HUES64 (cell line): ENCODE measurements around the gene SLFN14.
"Not testable (repeated sequence)": the region's sequence is repeated elsewhere in the genome, so short reads cannot be mapped to it uniquely, and the experiment has no call there.

ENCODE experiments used
- H3K27ac ChIP-seq: 2 replicates; pipeline ENCODE4 v1.7.0; 2013; ENCODE audit warnings: low read depth, low read length, inconsistent platforms
- H3K27me3 ChIP-seq: 2 replicates; pipeline ENCODE4 v1.6.1; 2013; ENCODE audit warnings: mild to moderate bottlenecking, low read length; ENCODE audit not compliant: insufficient read depth
- H3K36me3 ChIP-seq: 2 replicates; pipeline ENCODE4 v1.6.1; 2013; ENCODE audit warnings: mild to moderate bottlenecking, low read length; ENCODE audit not compliant: insufficient read depth
- H3K4me1 ChIP-seq: 2 replicates; pipeline ENCODE4 v1.6.1; 2013; ENCODE audit warnings: mild to moderate bottlenecking, low read length, moderate library complexity; ENCODE audit not compliant: insufficient read depth
- H3K4me3 ChIP-seq: 2 replicates; pipeline ENCODE4 v1.5.1; 2013; ENCODE audit warnings: mild to moderate bottlenecking, low read length, moderate library complexity
- H3K9ac ChIP-seq: 2 replicates; pipeline ENCODE4 v1.6.1; 2013; ENCODE audit warnings: mild to moderate bottlenecking, low read depth, low read length
- H3K9me3 ChIP-seq: 2 replicates; pipeline ENCODE4 v1.6.1; 2013; ENCODE audit warnings: low read depth, low read length; ENCODE audit not compliant: insufficient read depth
- WGBS: fragments of 150-250, 120-280 bp; methylation state at CpG from one replicate; pipeline ENCODE4 v1.1.7; 2013; ENCODE audit warnings: missing lambda C conversion rate; 5-methylcytosine and 5-hydroxymethylcytosine counted together

SLFN14 gene

DNA sequence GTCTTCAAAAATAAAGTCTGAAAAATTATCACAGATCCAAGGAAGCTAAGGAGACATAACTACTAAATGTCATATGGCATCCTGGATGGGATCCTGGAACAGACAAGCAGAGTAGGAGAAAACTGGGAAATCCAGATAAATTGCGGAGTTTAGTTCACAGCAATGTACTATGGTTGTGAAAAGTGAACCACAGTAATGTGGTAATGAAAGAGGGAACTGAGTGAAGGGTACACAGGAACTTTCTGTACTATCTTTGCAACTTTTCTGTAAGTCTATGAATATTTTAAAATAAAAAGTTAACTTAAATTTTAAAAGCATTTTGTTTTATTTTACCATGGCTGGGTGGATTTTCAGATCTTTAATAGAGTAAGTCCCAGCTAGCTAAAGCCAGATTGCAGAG lies 39.5 kb downstream of the SLFN14 start:
- Histone ChIP-seq H3K27ac (no peak overlapping the region), H3K27me3 (no peaks in the 10 kb centered on the region), H3K36me3 (no peaks in the 10 kb centered on the region), H3K9ac (no peak overlapping the region), H3K4me1 (peaks cover 3% of the 10 kb centered on the region; the same call in 1 of the 2 replicates), H3K9me3 (no peaks in the 10 kb centered on the region), H3K4me3 (no peak overlapping the region)
- 97% methylated on average over 1 of the region's 1 CpG for WGBS

DNA sequence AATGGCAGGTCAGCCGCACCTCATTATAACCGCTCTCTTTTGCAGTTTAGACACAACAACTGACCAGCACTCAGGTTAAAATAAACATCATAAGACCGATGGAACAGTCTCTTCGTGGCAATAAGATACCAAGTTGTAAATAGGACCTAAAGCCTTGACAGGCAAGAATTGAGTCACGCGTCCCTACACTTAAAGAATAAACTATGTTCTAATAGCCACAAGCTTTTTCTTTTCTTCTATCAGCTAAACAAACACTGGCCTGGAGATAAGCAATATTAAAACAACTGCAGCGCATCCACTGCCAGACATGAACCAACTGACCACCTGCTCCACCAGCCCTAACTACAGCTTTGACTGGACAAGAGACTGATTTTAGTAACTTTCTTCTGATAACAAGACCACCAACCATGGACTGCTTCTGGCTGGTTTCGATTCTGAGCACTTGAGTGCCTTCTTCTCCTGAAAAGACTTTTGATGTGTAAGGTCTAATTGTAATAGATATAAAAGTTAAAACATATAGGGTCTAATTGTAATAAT lies 40.6 kb downstream of the SLFN14 start:
- Histone ChIP-seq H3K27me3 (no peaks in the 10 kb centered on the region), H3K36me3 (no peaks in the 10 kb centered on the region), H3K9me3 (no peaks in the 10 kb centered on the region), H3K9ac (no peak overlapping the region), H3K27ac (no peak overlapping the region), H3K4me1 (peaks cover 3% of the 10 kb centered on the region; the same call in 1 of the 2 replicates), H3K4me3 (no peak overlapping the region)
- WGBS, result 91% methylated on average over 8 of the region's 8 CpGs

DNA sequence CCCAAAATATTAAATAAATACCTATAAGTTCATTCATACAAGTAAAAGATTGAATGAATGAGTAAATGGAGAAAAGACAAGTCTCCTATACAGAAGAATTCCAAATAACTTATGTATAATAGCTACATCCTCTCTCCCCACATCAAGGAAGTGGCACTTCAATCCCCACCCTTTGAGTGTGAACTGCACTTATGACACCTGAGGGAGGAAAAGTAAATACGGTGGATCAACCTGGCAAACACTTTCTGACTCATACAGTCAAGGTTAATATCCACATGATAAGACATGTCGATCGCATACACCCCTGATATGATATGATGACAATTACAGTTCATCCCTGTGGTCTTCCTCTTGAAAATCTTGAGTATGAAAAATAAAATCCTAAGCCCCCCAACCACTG lies 41.2 kb downstream of the SLFN14 start:
- H3K27me3 ChIP-seq, result no peaks in the 10 kb centered on the region
- no peak overlapping the region for H3K27ac ChIP-seq
- no peak overlapping the region for H3K4me3 ChIP-seq
- no peaks in the 10 kb centered on the region for H3K36me3 ChIP-seq
- peaks cover 3% of the 10 kb centered on the region; the same call in 1 of the 2 replicates for H3K4me1 ChIP-seq
- no peak overlapping the region for H3K9ac ChIP-seq
- H3K9me3 ChIP-seq, result no peaks in the 10 kb centered on the region
- WGBS, result 89% methylated on average over 3 of the region's 3 CpGs

DNA sequence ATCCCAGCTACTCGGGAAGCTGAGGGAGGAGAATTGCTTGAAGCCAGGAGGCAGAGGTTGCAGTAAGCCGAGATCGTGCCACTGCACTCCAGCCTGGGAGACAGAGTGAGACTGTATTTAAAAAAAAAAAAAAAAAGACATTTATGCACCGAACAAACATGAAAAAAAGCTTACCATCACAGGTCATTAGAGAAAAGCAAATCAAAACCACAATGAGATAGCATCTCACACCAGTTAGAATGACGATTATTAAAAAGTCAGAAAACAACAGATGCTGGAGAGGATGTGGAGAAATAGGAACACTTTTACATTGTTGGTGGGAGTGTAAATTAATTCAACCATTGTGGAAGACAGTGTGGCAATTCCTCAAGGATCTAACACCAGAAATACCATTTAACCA lies 42.2 kb downstream of the SLFN14 start:
- H3K27me3 ChIP-seq, H3K9ac ChIP-seq, H3K4me1 ChIP-seq, H3K27ac ChIP-seq, H3K36me3 ChIP-seq, H3K9me3 ChIP-seq, H3K4me3 ChIP-seq: not testable (repeated sequence)
- 82% methylated on average over 4 of the region's 5 CpGs for WGBS

DNA sequence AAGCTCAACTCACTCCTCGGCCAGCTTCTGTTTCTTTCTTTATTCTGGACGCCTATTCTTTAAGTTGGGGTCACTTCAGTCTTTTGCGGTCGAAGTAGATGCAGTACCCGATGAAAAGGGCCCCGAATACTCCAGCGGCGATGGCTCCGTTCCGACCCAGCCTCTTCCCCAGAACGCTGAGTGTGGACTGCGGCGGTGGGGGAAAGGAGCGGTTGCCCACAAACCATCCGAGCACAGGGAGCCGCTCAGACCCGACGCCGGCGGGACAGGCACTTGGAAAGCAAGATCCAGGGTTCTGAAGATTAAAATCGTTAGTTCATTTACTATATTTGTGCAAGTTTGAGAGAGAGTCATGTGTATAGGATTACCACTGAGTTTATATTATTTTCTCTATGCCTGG lies 45.6 kb downstream of the SLFN14 start:
- H3K9me3 ChIP-seq, result no peaks in the 10 kb centered on the region
- H3K27me3 ChIP-seq, result no peaks in the 10 kb centered on the region
- H3K36me3 ChIP-seq, result no peaks in the 10 kb centered on the region
- no peak overlapping the region for H3K27ac ChIP-seq
- 94% methylated on average over 21 of the region's 21 CpGs for WGBS
- H3K4me1 ChIP-seq, result no peaks in the 10 kb centered on the region
- H3K9ac ChIP-seq, result no peak overlapping the region
- no peak overlapping the region for H3K4me3 ChIP-seq

DNA sequence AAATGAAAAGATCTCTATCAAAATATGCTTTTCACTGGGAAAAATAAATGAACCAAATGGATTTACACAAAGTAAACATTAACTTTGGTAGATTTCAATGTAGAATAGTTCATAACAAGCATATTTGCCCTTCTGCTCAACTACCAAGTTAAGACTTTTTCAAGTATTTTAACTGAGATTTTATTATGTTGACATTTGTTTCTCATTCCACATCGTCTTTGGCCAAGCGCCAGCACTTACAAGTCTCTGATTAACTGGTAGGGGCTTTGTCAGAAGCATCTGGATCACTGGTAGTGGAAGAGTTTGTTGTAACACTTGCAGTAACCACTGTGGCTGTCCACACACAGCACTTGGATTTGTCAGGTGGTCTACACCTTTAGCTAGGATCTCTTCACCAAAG lies 46.1 kb downstream of the SLFN14 start:
- WGBS, result 94% methylated on average over 2 of the region's 2 CpGs
- H3K9me3 ChIP-seq, result no peaks in the 10 kb centered on the region
- H3K4me1 ChIP-seq, result no peaks in the 10 kb centered on the region
- no peaks in the 10 kb centered on the region for H3K27me3 ChIP-seq
- no peak overlapping the region for H3K4me3 ChIP-seq
- no peaks in the 10 kb centered on the region for H3K36me3 ChIP-seq
- no peak overlapping the region for H3K9ac ChIP-seq
- no peak overlapping the region for H3K27ac ChIP-seq
